GM12872 (cell line): ENCODE results near the gene FXYD1.

Experiments used
- CTCF ChIP-seq: IDR thresholded peaks from 3 replicates; pipeline ENCODE4 v1.5.1; 2011; ENCODE audit warnings: low read depth, mild to moderate bottlenecking, low read length, moderate library complexity; ENCODE audit not compliant: insufficient read depth

FXYD1 gene

GRCh38 chr19:35160629-35161433 lies 22.2 kb downstream of the FXYD1 start:
- TF ChIP-seq CTCF = no peak

DNA sequence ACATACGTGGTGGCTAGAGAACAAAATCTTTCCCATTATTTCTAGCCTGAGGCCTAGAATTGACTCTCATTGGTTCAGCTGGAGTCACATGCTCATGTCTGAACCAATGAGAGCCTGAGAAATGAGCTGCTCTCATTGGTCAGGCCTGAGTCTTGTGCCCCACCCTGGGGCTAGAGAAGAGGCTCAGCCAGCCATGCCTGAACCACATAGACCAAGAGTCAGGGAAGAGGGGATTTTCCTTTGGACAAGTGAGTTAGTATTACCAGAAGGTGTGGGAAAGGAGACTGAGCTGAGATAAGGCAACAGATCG lies 22.8 kb downstream of the FXYD1 start:
- no peak for TF ChIP-seq CTCF

DNA sequence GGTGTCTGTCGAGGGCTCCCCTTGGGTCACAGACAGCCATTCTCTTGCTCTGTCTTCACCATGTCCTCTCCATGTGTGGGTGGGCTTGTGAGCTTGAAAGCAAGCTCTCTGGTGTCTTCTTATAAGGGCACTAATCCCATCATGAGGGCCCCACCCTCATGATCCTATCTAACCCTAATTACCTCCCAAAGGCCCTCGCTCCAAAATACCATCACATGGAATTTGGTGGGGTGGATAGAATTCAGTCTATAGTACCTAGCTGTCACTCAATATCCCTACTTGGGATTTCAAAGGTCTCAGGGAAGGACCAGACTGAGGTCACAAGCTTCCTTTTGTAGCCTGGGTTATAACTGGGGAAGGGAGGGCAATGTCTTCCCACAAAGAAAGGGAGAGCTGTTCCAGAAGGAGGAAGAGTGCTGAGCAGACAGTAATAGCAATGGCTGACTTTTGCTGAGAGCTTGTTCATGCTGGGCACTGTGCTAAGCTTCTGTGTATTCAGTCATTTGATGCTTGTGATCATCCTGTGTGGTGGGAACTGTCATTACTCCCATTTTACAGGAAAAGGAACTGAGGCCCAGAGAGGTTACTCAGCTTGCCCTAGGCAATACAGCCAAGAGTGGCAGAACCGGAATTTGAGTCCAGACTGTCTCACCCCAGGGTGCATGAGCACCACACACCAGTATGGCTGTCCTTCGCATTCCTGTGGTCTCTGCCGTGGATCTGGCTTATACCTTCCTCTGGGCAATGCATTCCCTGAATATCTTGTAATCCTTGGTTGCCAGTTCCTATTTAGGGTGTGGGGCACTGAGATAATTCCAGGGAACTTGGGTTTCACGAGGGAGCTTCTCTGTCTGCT lies 24.1 kb downstream of the FXYD1 start:
- TF ChIP-seq CTCF = no peak

DNA sequence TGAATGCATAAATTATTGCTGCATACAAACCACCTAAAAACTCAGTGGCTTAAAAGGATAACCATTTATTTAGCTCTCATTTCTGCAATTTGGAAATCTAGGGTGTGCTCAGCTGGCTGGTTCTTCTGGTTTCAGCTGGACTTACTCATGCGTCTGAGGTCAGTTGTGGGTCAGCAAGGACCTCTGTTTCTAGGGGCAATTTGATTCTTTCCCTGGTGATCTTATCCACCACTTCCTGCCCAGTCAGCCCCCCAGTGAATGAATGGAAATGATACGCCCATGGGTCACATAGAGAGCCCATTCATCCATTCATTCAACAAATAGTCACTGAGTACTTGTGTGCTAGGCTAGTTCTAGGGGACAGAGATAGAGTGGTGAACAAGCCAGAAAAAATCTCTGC lies 25.8 kb downstream of the FXYD1 start:
- TF ChIP-seq CTCF = no peak

DNA sequence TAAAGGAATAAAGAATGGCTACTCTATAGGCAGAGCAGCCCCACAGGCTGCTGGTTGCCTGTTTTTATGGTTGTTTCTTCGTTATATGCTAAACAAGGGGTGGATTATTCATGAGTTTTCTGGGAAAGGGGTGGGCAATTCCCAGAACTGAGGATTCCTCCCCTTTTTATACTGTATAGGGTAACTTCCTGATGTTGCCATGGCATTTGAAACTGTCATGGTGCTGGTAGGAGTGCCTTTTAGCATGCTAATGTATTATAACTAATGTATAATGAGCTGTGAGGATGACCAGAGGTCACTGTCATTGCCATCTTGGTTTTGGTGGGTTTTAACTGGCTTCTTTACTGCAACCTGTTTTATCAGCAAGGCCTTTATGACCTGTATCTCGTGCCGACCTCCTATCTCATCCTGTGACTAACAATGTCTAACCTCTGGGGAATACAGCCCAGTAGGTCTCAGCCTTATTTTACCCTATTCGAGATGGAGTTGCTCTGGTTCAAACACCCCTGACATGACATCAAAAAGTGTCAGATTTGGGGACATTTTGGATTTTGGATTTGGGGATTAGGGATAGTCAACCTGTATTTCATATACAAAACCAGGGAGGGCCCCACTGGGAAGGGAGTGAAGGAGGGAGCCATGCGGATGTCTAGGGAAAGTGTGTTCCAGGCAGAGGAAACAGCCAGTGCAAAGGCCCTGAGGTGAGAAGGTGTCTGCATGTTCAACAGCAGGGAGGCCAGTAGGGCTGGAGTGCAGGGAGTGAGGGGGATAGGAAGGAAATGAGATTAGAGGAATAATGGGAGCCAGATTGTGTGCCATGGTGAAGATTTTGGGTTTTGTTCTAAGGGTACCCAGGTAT lies 26.8 kb downstream of the FXYD1 start:
- TF ChIP-seq CTCF = no peak

DNA sequence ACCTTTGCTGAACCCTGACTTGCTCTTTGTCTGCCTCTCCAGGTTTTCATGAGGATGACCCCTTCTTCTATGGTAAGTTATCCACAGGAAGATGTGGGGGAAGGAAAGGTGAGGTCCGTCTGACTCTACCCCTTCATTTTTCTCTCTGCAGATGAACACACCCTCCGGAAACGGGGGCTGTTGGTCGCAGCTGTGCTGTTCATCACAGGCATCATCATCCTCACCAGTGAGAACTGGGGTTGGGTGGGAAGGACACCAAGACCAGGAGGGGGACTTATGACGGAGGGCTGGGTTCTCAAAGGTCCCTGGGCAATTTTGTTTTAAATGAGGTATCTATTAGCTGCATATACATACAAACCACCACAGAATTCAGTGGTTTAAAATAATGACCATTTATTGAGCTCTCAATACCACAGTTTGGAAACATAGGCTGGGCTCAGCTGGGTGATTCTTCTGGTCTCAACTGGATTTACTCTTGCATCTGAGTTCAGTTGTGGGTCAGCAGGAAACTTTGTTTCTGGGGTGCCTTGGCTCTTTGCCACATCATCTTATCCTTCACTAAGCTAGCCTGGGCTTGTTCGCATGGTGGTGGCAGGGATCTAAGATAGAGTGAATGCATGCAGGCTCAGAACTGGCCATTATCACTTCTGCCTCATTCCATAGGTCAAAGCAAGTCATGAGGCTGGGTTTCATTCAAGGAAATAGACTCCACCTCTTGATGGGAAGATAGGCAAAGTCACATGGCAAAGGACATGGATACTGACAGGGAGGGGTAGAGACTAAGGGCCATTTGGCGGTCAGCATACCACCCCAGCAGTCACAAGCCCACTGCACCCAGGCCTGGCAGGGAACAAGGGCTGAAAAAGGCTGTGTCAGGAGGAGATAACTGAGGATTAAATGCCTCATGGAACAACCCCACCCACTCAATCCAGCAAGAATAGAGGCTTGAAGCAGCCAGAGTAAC lies 27.8 kb downstream of the FXYD1 start:
- no peak for TF ChIP-seq CTCF
